ENCODE measurements around the gene C5orf58.

DNA sequence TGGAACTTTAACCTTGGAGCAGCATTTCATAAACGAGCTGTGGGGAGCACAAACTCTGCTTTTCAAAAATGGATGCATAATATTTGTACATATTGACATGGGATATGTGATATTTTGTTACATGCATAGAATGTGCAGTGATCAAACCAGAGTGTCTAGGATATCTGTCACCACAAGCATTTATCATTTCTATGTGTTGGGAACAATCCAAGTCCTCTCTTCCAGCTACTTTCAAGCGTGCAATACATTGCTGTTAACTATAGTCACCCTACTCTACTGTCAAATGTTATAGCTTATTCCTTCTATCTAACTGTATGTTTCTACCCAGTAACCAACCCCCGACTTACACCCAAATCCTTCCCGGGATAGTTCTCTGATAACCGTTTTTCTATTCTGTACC lies 15.0 kb upstream of the C5orf58 start:
- no peak for TF ChIP-seq POLR2A (IDR thresholded peaks at IDR 0.05; ENCODE audit: extremely low read depth, insufficient read length)
- TF ChIP-seq, protein P1, sequence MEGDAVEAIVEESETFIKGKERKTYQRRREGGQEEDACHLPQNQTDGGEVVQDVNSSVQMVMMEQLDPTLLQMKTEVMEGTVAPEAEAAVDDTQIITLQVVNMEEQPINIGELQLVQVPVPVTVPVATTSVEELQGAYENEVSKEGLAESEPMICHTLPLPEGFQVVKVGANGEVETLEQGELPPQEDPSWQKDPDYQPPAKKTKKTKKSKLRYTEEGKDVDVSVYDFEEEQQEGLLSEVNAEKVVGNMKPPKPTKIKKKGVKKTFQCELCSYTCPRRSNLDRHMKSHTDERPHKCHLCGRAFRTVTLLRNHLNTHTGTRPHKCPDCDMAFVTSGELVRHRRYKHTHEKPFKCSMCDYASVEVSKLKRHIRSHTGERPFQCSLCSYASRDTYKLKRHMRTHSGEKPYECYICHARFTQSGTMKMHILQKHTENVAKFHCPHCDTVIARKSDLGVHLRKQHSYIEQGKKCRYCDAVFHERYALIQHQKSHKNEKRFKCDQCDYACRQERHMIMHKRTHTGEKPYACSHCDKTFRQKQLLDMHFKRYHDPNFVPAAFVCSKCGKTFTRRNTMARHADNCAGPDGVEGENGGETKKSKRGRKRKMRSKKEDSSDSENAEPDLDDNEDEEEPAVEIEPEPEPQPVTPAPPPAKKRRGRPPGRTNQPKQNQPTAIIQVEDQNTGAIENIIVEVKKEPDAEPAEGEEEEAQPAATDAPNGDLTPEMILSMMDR (IDR thresholded peaks at IDR 0.05; ENCODE audit: low read depth, low read length), result no peak
- TF ChIP-seq, protein P2, sequence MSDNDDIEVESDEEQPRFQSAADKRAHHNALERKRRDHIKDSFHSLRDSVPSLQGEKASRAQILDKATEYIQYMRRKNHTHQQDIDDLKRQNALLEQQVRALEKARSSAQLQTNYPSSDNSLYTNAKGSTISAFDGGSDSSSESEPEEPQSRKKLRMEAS (IDR thresholded peaks at IDR 0.05; ENCODE audit: low read depth, low read length), result no peak
- TF ChIP-seq MYC (IDR thresholded peaks at IDR 0.05; ENCODE audit: low read depth, low read length), result no peak

Measured in NB4 (cell line).